CD14-positive monocyte (primary cell): ENCODE measurements around the gene GOLGA6L7. TPM values are rescaled to one million over a fixed set of nuclear protein-coding genes. Genes with fewer than 3 reads are reported as not detected.

Experiments
- DNase-seq, 3 donors: peaks; one replicate each; pipeline ENCODE4 v3.0.0-alpha.2; 2011 to 2022
- H2AFZ ChIP-seq: 2 replicates; pipeline ENCODE4 v1.6.0; 2012; ENCODE audit warnings: mild to moderate bottlenecking, low read depth, low read length, inconsistent platforms; ENCODE audit not compliant: insufficient read depth, poor library complexity, severe bottlenecking
- H3K27ac ChIP-seq, 2 donors: 1 replicate in 1 of 2; 2 replicates in 1 of 2; pipeline ENCODE4 v1.5.1; 2012 to 2013; ENCODE audit warnings: low read length in 2 of 2, control low read depth in 1 of 2, inconsistent platforms in 1 of 2, low read depth in 1 of 2, mild to moderate bottlenecking in 1 of 2
- H3K27me3 ChIP-seq, 2 donors: one replicate each; pipeline versions ENCODE4 v1.6.0 to v1.6.1; 2011 to 2013; ENCODE audit warnings: low read length in 2 of 2; ENCODE audit not compliant: control insufficient read depth in 2 of 2, insufficient read depth in 2 of 2
- H3K36me3 ChIP-seq, 2 donors: replicated peaks in 1 of 2; 1 replicate in 1 of 2; 2 replicates in 1 of 2; pipeline versions ENCODE4 v1.5.1 to v1.6.1; 2012 to 2013; ENCODE audit warnings: low read length in 2 of 2, control low read depth in 1 of 2, inconsistent platforms in 1 of 2, mild to moderate bottlenecking in 1 of 2; ENCODE audit not compliant: insufficient read depth in 2 of 2, control insufficient read depth in 1 of 2
- H3K4me1 ChIP-seq, 2 donors: 1 replicate in 1 of 2; 2 replicates in 1 of 2; pipeline versions ENCODE4 v1.5.1 to v1.6.1; 2012 to 2013; ENCODE audit warnings: low read length in 2 of 2, control low read depth in 1 of 2, inconsistent platforms in 1 of 2, mild to moderate bottlenecking in 1 of 2, moderate library complexity in 1 of 2; ENCODE audit not compliant: insufficient read depth in 2 of 2, control insufficient read depth in 1 of 2
- H3K4me2 ChIP-seq: replicated peaks from 2 replicates; pipeline ENCODE3; 2012; ENCODE audit warnings: low read length, moderate library complexity, mild to moderate bottlenecking; ENCODE audit not compliant: poor library complexity, severe bottlenecking; ENCODE audit errors: extremely low read depth
- H3K4me3 ChIP-seq, 3 experiments: fragments of 200-600 bp in 1 of 3; sonication (generic) in 1 of 3; replicated peaks in 1 of 3; 1 replicate in 2 of 3; 2 replicates in 1 of 3; pipeline ENCODE4 v1.5.1; 2011 to 2013; ENCODE audit warnings: low read length in 3 of 3, mild to moderate bottlenecking in 3 of 3, control low read depth in 2 of 3, low read depth in 2 of 3, inconsistent platforms in 1 of 3, moderate library complexity in 1 of 3
- H3K79me2 ChIP-seq: 2 replicates; pipeline ENCODE4 v1.6.0; 2012; ENCODE audit warnings: mild to moderate bottlenecking, control low read depth, inconsistent platforms, low read length, moderate library complexity; ENCODE audit not compliant: insufficient read depth
- H3K9ac ChIP-seq: 2 replicates; pipeline ENCODE4 v1.6.0; 2017; ENCODE audit warnings: low read length, mild to moderate bottlenecking; ENCODE audit not compliant: insufficient read depth, poor library complexity, severe bottlenecking
- H3K9me3 ChIP-seq, 2 donors: replicated peaks in 1 of 2; 1 replicate in 1 of 2; 2 replicates in 1 of 2; pipeline versions ENCODE4 v1.5.1 to v1.6.1; 2012 to 2013; ENCODE audit warnings: low read length in 2 of 2, control low read depth in 1 of 2; ENCODE audit not compliant: control insufficient read depth in 1 of 2, insufficient read depth in 1 of 2
- H4K20me1 ChIP-seq: 2 replicates; pipeline ENCODE4 v1.6.0; 2012; ENCODE audit warnings: mild to moderate bottlenecking, low read length, control low read depth, moderate library complexity; ENCODE audit not compliant: insufficient read depth
- H3K27ac Mint-ChIP-seq, 7 donors: one replicate each; pipeline ENCODE4 v1.8.0; 2020; ENCODE audit warnings: mild to moderate bottlenecking in 7 of 7, mixed read lengths in 7 of 7, moderate library complexity in 6 of 7, inconsistent platforms in 2 of 7
- H3K27me3 Mint-ChIP-seq, 3 donors: one replicate each; pipeline ENCODE4 v1.8.0; 2021 to 2022; ENCODE audit warnings: low read depth in 3 of 3, mild to moderate bottlenecking in 3 of 3, mixed read lengths in 3 of 3, moderate library complexity in 3 of 3, inconsistent platforms in 1 of 3
- H3K36me3 Mint-ChIP-seq, 2 donors: one replicate each; pipeline ENCODE4 v1.8.0; 2020; ENCODE audit warnings: mixed read lengths in 2 of 2, inconsistent platforms in 1 of 2, mild to moderate bottlenecking in 1 of 2
- H3K4me1 Mint-ChIP-seq: one replicate; pipeline ENCODE4 v1.8.0; 2020; ENCODE audit warnings: mild to moderate bottlenecking, mixed read lengths
- H3K4me3 Mint-ChIP-seq, 2 donors: one replicate each; pipeline ENCODE4 v1.8.0; 2020; ENCODE audit warnings: mild to moderate bottlenecking in 2 of 2, mixed read lengths in 2 of 2, moderate library complexity in 1 of 2
- H3K9me3 Mint-ChIP-seq, 7 donors: one replicate each; pipeline ENCODE4 v1.8.0; 2020 to 2022; ENCODE audit warnings: mixed read lengths in 7 of 7, mild to moderate bottlenecking in 6 of 7, moderate library complexity in 6 of 7, inconsistent platforms in 2 of 7
- WGBS: methylation state at CpG from one replicate; pipeline ENCODE4 v1.1.5; 2013; ENCODE audit warnings: missing lambda C conversion rate; ENCODE audit not compliant: insufficient coverage; 5-methylcytosine and 5-hydroxymethylcytosine counted together
- intact Hi-C, 2 donors: fragments of 100-400 bp; cut with micrococcal nuclease; formaldehyde crosslinking; loops; one replicate each; pipeline versions ENCODE4 v1.15.0 to v1.15.1; 2023
- polyA plus RNA-seq, 3 donors: library from polyadenylated mRNA; depleted of rRNA in 1 of 3; unstranded in 2 of 3; stranded (reverse) in 1 of 3; fragments of 300-500 nt in 2 of 3; fragments of >200 nt in 1 of 3; fragmentation: Illumina TruSeq in 2 of 3; gene quantifications; 1 replicate in 2 of 3; 2 replicates in 1 of 3; pipeline ENCODE4 v1.2.3, GENCODE V29; 2012 to 2021
- TF ChIP-seq, protein P1 (sequence below): fragments of 200-600 bp; IDR thresholded peaks from one replicate; pipeline ENCODE4 v1.8.0; 2022; ENCODE audit warnings: antibody characterized with exemption, mild to moderate bottlenecking

GOLGA6L7 gene
- polyA plus RNA-seq, 3 donors = not detected

DNA sequence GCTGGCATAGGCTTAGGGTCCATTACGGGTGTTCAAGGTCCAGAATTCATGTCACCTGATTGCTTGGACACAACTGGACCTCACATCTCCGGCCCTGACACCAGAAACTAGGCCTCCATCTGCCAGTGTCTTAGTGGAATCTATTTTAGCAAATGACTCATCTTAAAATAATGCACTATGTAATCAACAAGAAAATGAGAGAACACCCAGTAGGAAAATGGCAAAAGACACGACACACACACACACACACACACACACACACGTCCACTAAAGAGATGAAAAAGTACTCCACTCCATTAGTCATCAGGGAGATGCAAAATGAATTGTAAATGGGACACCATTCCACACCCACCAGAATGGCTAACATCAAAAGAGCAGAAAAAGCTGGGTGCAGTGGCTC is 48.5 kb upstream of the GOLGA6L7 start:
- 100% methylated on average over 2 of the region's 4 CpGs for WGBS
- no peak overlapping the region for H3K27ac Mint-ChIP-seq
- DNase-seq = no peak
- Histone ChIP-seq H3K9ac (no peak overlapping the region), H3K4me2 (no peak overlapping the region), H3K36me3 (no peaks in the 10 kb centered on the region), H3K4me3 (no peak overlapping the region), H3K79me2 (no peaks in the 10 kb centered on the region), H3K4me1 (no peaks in the 10 kb centered on the region), H4K20me1 (no peaks in the 10 kb centered on the region), H2AFZ (no peak overlapping the region), H3K9me3 (no peaks in the 10 kb centered on the region), H3K27me3 (no peaks in the 10 kb centered on the region), H3K27ac (no peak overlapping the region)
- peaks cover 0 to 2% (median under 1%) of the 10 kb centered on the region in 7 donors for H3K9me3 Mint-ChIP-seq
- TF ChIP-seq, protein P1, sequence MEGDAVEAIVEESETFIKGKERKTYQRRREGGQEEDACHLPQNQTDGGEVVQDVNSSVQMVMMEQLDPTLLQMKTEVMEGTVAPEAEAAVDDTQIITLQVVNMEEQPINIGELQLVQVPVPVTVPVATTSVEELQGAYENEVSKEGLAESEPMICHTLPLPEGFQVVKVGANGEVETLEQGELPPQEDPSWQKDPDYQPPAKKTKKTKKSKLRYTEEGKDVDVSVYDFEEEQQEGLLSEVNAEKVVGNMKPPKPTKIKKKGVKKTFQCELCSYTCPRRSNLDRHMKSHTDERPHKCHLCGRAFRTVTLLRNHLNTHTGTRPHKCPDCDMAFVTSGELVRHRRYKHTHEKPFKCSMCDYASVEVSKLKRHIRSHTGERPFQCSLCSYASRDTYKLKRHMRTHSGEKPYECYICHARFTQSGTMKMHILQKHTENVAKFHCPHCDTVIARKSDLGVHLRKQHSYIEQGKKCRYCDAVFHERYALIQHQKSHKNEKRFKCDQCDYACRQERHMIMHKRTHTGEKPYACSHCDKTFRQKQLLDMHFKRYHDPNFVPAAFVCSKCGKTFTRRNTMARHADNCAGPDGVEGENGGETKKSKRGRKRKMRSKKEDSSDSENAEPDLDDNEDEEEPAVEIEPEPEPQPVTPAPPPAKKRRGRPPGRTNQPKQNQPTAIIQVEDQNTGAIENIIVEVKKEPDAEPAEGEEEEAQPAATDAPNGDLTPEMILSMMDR = no peak
- no peak overlapping the region for H3K4me3 Mint-ChIP-seq
- peaks cover 6 to 13% (median 10%) of the 10 kb centered on the region in 3 donors for H3K27me3 Mint-ChIP-seq
- H3K4me1 Mint-ChIP-seq = no peaks in the 10 kb centered on the region
- H3K36me3 Mint-ChIP-seq = no peaks in the 10 kb centered on the region
- intact Hi-C loops = no loop called here

DNA sequence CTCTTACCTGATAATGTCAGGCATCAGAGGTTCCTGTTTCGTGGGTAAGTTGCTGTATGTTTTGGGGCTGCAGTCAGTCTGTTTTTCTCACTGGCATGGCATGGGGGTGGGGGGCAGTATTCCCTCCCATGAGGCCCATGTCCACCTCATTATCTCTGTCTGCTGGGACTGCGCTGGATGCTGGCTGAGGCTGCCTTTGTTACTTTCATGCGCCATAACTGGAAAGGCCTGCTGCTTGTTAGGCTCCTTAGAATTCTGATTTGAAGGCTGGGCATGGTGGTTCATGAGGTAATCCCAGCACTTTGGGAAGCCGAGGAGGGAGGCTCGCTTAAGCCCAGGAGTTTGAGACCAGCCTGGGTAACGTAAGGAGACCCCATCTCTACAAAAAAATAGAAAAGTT is 47.1 kb upstream of the GOLGA6L7 start:
- TF ChIP-seq, protein P1 = no peak
- H3K79me2 ChIP-seq = no peaks in the 10 kb centered on the region
- H3K9me3 ChIP-seq = no peaks in the 10 kb centered on the region
- H3K27ac ChIP-seq = no peak overlapping the region
- H3K27me3 ChIP-seq = no peaks in the 10 kb centered on the region
- no peak overlapping the region for H3K4me3 ChIP-seq
- no peaks in the 10 kb centered on the region for H3K4me1 ChIP-seq
- H3K9ac ChIP-seq = no peak overlapping the region
- H2AFZ ChIP-seq = no peak overlapping the region
- DNase-seq = no peak
- peaks cover 6% of the 10 kb centered on the region for H3K4me1 Mint-ChIP-seq
- no peaks in the 10 kb centered on the region for H4K20me1 ChIP-seq
- H3K4me2 ChIP-seq = no peak overlapping the region
- no peaks in the 10 kb centered on the region for H3K36me3 ChIP-seq
- no peak overlapping the region for H3K27ac Mint-ChIP-seq
- intact Hi-C loops = no loop called here
- no peaks in the 10 kb centered on the region for H3K36me3 Mint-ChIP-seq
- H3K27me3 Mint-ChIP-seq = peaks cover 6 to 13% (median 12%) of the 10 kb centered on the region in 3 donors
- H3K9me3 Mint-ChIP-seq = peaks cover 0 to 2% (median 0%) of the 10 kb centered on the region in 7 donors
- WGBS = 73% methylated on average over 3 of the region's 6 CpGs
- no peak overlapping the region for H3K4me3 Mint-ChIP-seq
